Neural progenitor cell (in vitro differentiated cells): ENCODE results near the gene WFS1.

Source experiments
- EZH2 ChIP-seq: fragments of 200-600 bp; sonication (generic); IDR thresholded peaks from 2 replicates; pipeline ENCODE4 v1.6.1; 2017; ENCODE audit warnings: antibody characterized with exemption, mild to moderate bottlenecking, moderate library complexity
- TF ChIP-seq, protein P1 (sequence below): fragments of 200-600 bp; sonication (generic); IDR thresholded peaks from 2 replicates; pipeline ENCODE4 v1.5.1; 2017; ENCODE audit warnings: antibody characterized with exemption, mild to moderate bottlenecking

DNA sequence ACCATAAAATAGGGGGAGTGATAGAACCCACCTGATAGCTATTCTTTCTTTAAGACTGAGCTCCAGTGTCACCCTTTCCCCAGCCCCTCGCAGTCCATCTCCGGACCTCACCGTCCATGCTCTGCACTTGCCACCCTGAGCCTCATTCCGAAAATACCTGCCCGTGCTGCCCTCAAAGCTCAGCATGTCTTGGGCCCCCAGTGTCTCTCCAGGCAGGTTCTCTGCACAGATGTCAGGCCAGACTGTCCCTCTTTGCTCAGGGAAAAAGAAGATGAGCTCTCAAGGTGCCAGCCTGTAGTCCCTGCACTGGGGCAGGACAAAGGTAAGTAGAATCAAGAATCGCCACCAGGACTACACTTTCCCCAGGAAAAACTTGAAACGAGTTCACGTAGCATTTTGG lies 9.8 kb upstream of the WFS1 start:
- TF ChIP-seq, protein P1, sequence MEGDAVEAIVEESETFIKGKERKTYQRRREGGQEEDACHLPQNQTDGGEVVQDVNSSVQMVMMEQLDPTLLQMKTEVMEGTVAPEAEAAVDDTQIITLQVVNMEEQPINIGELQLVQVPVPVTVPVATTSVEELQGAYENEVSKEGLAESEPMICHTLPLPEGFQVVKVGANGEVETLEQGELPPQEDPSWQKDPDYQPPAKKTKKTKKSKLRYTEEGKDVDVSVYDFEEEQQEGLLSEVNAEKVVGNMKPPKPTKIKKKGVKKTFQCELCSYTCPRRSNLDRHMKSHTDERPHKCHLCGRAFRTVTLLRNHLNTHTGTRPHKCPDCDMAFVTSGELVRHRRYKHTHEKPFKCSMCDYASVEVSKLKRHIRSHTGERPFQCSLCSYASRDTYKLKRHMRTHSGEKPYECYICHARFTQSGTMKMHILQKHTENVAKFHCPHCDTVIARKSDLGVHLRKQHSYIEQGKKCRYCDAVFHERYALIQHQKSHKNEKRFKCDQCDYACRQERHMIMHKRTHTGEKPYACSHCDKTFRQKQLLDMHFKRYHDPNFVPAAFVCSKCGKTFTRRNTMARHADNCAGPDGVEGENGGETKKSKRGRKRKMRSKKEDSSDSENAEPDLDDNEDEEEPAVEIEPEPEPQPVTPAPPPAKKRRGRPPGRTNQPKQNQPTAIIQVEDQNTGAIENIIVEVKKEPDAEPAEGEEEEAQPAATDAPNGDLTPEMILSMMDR, result no peak
- TF ChIP-seq EZH2, result no peak
